GM12872 (cell line): Measurements from ENCODE around the gene AP1M2.

Experiments
- TF ChIP-seq, protein P1 (sequence below): IDR thresholded peaks from 3 replicates; pipeline ENCODE4 v1.5.1; 2011; ENCODE audit warnings: low read depth, mild to moderate bottlenecking, low read length, moderate library complexity; ENCODE audit not compliant: insufficient read depth

The AP1M2 gene

DNA sequence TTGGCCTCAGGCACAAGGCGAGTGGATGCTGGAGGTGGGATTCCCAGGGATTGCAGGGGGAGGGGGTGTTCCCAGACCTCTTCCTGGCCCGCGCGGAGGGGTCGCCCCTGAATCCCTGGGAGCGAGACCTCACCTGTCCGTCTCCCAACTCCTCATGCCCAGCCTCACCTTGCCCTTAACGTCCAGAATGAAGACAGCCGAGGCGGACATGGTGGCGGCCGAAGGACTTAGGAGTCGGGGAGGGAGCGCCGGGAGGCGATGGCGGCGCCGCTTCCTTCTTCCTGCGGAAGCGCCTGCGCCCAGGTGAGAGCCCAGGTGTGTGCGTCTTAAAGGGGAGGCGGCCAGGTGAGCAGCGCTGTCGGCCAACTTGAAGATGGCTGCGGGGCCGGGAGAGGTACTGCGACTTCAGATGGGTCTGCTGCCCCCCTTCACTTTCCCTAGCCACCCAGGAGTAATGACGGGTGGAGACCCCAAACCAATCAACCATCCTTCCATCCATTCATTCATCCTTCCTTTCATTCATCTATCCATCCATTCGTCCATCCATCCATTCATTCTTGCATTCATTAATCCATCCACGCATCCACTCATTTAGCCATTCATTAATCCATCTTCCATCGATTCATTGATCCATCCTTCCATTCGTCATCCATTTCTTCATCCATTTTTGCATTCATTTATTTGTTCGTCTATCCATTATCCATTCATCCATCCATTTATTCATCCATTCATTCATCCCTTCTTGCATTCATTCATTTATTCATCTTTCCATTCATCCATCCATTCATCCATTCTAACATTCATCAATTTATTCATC is at the start of gene AP1M2:
Gene AP1M2 (minus strand): TSS at position 291 of the 817 bp plus-strand sequence. CDS start 81 bp downstream, at position 210.
- TF ChIP-seq, protein P1, sequence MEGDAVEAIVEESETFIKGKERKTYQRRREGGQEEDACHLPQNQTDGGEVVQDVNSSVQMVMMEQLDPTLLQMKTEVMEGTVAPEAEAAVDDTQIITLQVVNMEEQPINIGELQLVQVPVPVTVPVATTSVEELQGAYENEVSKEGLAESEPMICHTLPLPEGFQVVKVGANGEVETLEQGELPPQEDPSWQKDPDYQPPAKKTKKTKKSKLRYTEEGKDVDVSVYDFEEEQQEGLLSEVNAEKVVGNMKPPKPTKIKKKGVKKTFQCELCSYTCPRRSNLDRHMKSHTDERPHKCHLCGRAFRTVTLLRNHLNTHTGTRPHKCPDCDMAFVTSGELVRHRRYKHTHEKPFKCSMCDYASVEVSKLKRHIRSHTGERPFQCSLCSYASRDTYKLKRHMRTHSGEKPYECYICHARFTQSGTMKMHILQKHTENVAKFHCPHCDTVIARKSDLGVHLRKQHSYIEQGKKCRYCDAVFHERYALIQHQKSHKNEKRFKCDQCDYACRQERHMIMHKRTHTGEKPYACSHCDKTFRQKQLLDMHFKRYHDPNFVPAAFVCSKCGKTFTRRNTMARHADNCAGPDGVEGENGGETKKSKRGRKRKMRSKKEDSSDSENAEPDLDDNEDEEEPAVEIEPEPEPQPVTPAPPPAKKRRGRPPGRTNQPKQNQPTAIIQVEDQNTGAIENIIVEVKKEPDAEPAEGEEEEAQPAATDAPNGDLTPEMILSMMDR, result no peak

DNA sequence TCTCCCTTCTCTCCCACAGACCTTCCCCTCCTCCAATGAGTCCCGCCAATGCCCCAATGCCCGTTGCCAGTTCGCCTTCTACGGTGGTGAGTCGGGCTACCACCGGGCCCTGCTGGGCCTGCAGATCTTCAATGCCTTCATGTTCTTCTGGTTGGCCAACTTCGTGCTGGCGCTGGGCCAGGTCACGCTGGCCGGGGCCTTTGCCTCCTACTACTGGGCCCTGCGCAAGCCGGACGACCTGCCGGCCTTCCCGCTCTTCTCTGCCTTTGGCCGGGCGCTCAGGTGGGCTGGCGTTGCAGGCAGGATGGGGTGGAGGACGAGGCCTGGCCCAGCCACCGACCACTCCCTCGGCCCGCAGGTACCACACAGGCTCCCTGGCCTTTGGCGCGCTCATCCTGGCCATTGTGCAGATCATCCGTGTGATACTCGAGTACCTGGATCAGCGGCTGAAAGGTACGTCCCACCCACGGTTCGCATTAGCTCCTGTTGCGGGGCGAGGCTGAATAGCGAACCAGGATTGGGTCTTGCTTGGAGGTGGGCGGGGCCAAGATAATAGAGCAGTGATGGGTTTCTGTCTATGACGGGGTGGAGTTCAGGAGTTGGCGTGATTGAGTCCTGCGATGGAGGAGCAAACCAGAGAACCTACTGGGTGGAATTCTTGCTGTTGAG is 49.3 kb upstream of the AP1M2 start:
- TF ChIP-seq, protein P1, result no peak

- TF ChIP-seq, protein P1, result 0 out of 3 replicates have a peak, but pooled peaks have one; percentile 5
Measured at GRCh38 chr19:10634963-10635362, 47.9 kb upstream of the AP1M2 start.

DNA sequence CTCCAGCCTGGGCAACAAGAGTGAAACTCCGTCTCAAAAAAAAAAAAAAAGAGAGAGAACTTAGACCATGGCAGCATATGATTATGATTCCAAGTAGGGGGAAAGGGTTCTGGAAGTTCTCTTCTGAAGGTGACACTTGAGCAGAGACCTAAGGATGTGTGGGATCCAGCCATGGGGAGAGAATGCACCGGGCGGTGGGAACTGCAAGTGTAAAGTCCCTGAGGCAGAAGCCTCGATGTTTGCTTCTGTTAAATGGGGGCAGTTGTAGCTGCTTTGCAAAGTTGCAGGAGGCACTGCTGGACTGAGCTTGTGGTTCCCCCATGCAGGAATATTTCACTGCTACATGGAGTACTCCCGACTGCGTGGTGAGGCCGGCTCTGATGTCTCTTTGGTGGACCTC is 47.3 kb upstream of the AP1M2 start:
- TF ChIP-seq, protein P1, result no peak

- TF ChIP-seq, protein P1, result no peak
Measured at GRCh38 chr19:10631874-10632273, 44.8 kb upstream of the AP1M2 start.

DNA sequence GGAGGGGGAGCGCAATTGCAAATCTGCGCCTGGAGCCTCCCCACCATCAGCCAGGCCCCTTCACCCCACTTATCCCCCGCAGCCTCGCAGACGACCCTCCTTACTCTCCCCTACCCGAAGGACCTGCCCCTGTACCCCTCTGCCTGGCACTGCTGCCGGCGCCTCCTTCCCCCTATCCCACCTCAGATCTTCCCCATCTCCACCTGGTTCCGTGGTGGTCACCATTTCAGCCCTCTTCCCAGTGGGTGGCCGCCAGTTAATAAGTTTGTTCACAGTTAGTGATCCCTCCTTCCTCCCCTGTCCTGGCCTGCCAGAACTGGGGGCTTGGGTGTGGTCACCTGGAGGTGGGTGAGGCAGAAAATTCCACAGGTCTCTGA is 38.6 kb upstream of the AP1M2 start:
- TF ChIP-seq, protein P1, result no peak

DNA sequence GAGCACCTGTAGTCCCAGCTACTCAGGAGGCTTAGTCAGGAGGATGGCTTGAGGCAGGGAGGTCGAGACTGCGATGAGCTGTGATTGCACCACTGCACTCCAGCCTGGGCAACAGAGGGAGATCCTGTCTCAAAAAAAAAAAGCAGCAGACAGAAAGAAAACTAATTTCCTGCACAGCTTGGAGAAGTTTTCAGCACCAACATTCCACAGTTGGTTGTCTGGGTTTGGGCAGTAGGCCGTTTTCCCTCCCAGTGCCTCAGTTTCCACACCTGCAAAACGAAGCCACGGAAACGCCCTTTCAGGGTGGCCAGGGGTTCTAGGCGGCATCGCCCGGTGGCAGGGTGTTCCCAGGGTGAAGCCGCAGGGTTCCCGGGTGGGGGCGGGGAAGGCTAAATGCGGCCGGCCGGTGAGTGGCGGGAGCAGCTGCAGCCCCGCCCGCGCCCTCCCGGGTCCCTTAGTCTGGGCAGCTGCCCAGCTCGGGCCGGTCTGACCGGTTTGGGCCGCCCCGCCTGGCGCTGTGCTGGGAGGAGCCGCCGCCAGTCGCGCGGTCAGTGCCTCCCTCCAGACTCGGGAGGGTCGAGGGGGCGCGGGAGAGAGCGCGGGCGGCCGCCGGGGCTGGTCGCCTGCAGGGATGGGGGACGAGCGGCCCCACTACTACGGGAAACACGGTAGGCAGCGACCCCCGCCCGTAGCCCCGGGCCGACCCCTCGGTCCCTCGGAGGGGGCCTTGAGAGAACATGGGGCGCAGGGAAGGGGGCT is 38.1 kb upstream of the AP1M2 start, which contains the start of gene SLC44A2:
Gene SLC44A2 (plus strand): TSS at position 551 of the 759 bp plus-strand sequence. CDS start 81 bp downstream, at position 632.
- TF ChIP-seq, protein P1, result no peak
